K562 (cell line): ENCODE results near the gene CUX1. TPM values are rescaled to one million over a fixed set of nuclear protein-coding genes. Genes with fewer than 3 reads are reported as not detected.
A peak's percentile ranks its signal among the peaks of the same experiment; 100 is the strongest.

Source experiments
- ATAC-seq: fragments of 200-7000 bp; cut with Tn5 transposase; 3 replicates; pipeline ENCODE4 v1.9.1; 2020; ENCODE audit warnings: moderate library complexity
- BruUV-seq: library from RNA; stranded (reverse); fragments of 400-500 nt; replicated peaks from 2 replicates; lab custom pipeline; 2021; lab: Mats Ljungman, UMichigan
- CTCF ChIA-PET: fragments of 300-600 bp; formaldehyde crosslinking; extraction: SDS; loops from one replicate; lab custom pipeline; 2021; ENCODE audit warnings: low intra/inter-chr PET ratio; lab: Yijun Ruan, JAX
- POLR2A ChIA-PET: fragments of 300-600, 350-650 bp; sonication (Branson Sonifier 250); formaldehyde crosslinking; extraction: SDS; loops from one replicate; lab custom pipeline; 2021; ENCODE audit warnings: antibody characterized with exemption, inconsistent platforms; lab: Yijun Ruan, JAX
- DNase-seq, 4 experiments: peaks; one replicate each; pipeline versions ENCODE4 v3.0.0 to v3.0.0-alpha.2; 2011 to 2018; ENCODE audit warnings: low spot score in 3 of 4, mixed read lengths in 3 of 4; ENCODE audit errors: extremely low read depth in 1 of 4
- FAIRE-seq: peaks from 2 replicates; lab custom pipeline; 2011; peaks lifted over from hg19 to GRCh38; lab: Jason Lieb, UNC
- H2AFZ ChIP-seq: 2 replicates; pipeline ENCODE4 v1.6.0; 2011; ENCODE audit warnings: low read depth, low read length, control low read depth, inconsistent platforms
- H3K27ac ChIP-seq: fragments of 200-600 bp; 3 replicates; pipeline ENCODE4 v1.8.0; 2011; ENCODE audit warnings: low read depth, mild to moderate bottlenecking, control low read depth, inconsistent platforms, low read length, moderate library complexity, mixed read lengths; ENCODE audit errors: extremely low read depth
- H3K27me3 ChIP-seq, 2 experiments: fragments of 300-600 bp in 1 of 2; 2 replicates in 1 of 2; 3 replicates in 1 of 2; pipeline versions ENCODE4 v1.6.0 to v1.8.0; 2011; ENCODE audit warnings: inconsistent platforms in 2 of 2, low read length in 2 of 2, mild to moderate bottlenecking in 1 of 2, mixed read lengths in 1 of 2, moderate library complexity in 1 of 2; ENCODE audit not compliant: control insufficient read depth in 2 of 2, insufficient read depth in 2 of 2
- H3K36me3 ChIP-seq: fragments of 300-600 bp; 3 replicates; pipeline ENCODE4 v1.8.0; 2011; ENCODE audit warnings: mild to moderate bottlenecking, low read length, inconsistent platforms; ENCODE audit not compliant: control insufficient read depth, insufficient read depth
- H3K4me1 ChIP-seq, 2 experiments: fragments of 200-600 bp in 1 of 2; replicated peaks in 1 of 2; 2 replicates in 1 of 2; 3 replicates in 1 of 2; pipeline versions ENCODE4 v1.5.1 to v1.8.0; 2011; ENCODE audit warnings: inconsistent platforms in 2 of 2, low read length in 2 of 2, mild to moderate bottlenecking in 1 of 2, mixed read lengths in 1 of 2, moderate library complexity in 1 of 2; ENCODE audit not compliant: control insufficient read depth in 2 of 2, insufficient read depth in 2 of 2
- H3K4me2 ChIP-seq: 2 replicates; pipeline ENCODE4 v1.6.1; 2011; ENCODE audit warnings: low read length, control low read depth, inconsistent platforms, mixed read lengths; ENCODE audit not compliant: insufficient read depth
- H3K4me3 ChIP-seq: fragments of 200-600 bp; sonication (generic), shearing (Covaris generic); 2 replicates; pipeline ENCODE4 v1.5.1; 2016; ENCODE audit warnings: control low read depth, inconsistent platforms
- H3K79me2 ChIP-seq: fragments of 200-600 bp; 3 replicates; pipeline ENCODE4 v1.8.0; 2011; ENCODE audit warnings: low read length, inconsistent platforms; ENCODE audit not compliant: control insufficient read depth, insufficient read depth
- H3K9ac ChIP-seq, 2 experiments: 2 replicates each; pipeline versions ENCODE4 v1.6.0 to v1.6.1; 2011; ENCODE audit warnings: low read depth in 2 of 2, low read length in 2 of 2, control low read depth in 1 of 2, inconsistent platforms in 1 of 2, mild to moderate bottlenecking in 1 of 2, mixed read lengths in 1 of 2; ENCODE audit not compliant: insufficient read depth in 1 of 2
- H3K9me1 ChIP-seq: one replicate; pipeline ENCODE4 v1.6.0; 2011; ENCODE audit warnings: inconsistent platforms, mild to moderate bottlenecking, low read length, moderate library complexity; ENCODE audit not compliant: control insufficient read depth, insufficient read depth
- H3K9me3 ChIP-seq: replicated peaks from 2 replicates; pipeline ENCODE4 v1.5.1; 2011; ENCODE audit warnings: low read depth, low read length, inconsistent platforms; ENCODE audit not compliant: control insufficient read depth, insufficient read depth
- H4K20me1 ChIP-seq: replicated peaks from 2 replicates; pipeline ENCODE4 v1.6.1; 2011; ENCODE audit warnings: low read length, inconsistent platforms, mixed read lengths; ENCODE audit not compliant: control insufficient read depth, insufficient read depth
- CBFA2T2 ChIP-seq: fragments of 450-650 bp; conservative IDR thresholded peaks from 2 replicates; pipeline ENCODE4 v1.6.1; 2017; ENCODE audit warnings: mild to moderate bottlenecking
- DMBX1 ChIP-seq: fragments of 250-450 bp; sonication (Bioruptor Pico); IDR thresholded peaks from 2 replicates; pipeline ENCODE4 v1.8.0; 2022; ENCODE audit warnings: inconsistent platforms, mild to moderate bottlenecking, moderate library complexity, borderline replicate concordance
- NR2C2 ChIP-seq, 2 experiments: fragments of 200-800 bp in 1 of 2; sonication (Bioruptor generic) in 1 of 2; sonication (generic) in 1 of 2; formaldehyde crosslinking in 1 of 2; IDR thresholded peaks; 2 replicates each; pipeline versions ENCODE4 v1.6.1 to v1.8.0; 2016 to 2022; ENCODE audit warnings: mild to moderate bottlenecking in 1 of 2, missing compliant biosample characterization in 1 of 2, missing genetic modification characterization in 1 of 2, missing genetic modification reagents in 1 of 2
- RAD51 ChIP-seq: fragments of 450-650 bp; IDR thresholded peaks from 2 replicates; pipeline ENCODE4 v1.7.1; 2016; ENCODE audit warnings: low read depth, mild to moderate bottlenecking, borderline replicate concordance
- SNIP1 ChIP-seq: fragments of 450-650 bp; IDR thresholded peaks from 2 replicates; pipeline ENCODE4 v1.7.1; 2017; ENCODE audit warnings: low read depth, mild to moderate bottlenecking
- SOX6 ChIP-seq: fragments of 450-650 bp; IDR thresholded peaks from 2 replicates; pipeline ENCODE4 v1.6.1; 2014; ENCODE audit warnings: mild to moderate bottlenecking
- THRA ChIP-seq: fragments of 450-650 bp; IDR thresholded peaks from 2 replicates; pipeline ENCODE4 v1.6.1; 2017; ENCODE audit warnings: mild to moderate bottlenecking, moderate library complexity
- ZEB2 ChIP-seq: fragments of 450-650 bp; IDR thresholded peaks from 2 replicates; pipeline ENCODE4 v1.6.1; 2016
- ZKSCAN3 ChIP-seq: fragments of 250-450 bp; sonication (Bioruptor Pico); IDR thresholded peaks from 2 replicates; pipeline ENCODE4 v1.4.0; 2020
- ZNF12 ChIP-seq: sonication (generic); formaldehyde crosslinking; IDR thresholded peaks from 2 replicates; pipeline ENCODE4 v1.4.0; 2020; ENCODE audit warnings: mild to moderate bottlenecking, missing genetic modification reagents
- ZNF589 ChIP-seq: fragments of 200-800 bp; sonication (Bioruptor generic); IDR thresholded peaks from 2 replicates; pipeline ENCODE4 v1.6.1; 2016; ENCODE audit warnings: low read depth, missing genetic modification characterization, missing compliant biosample characterization
- WGBS: fragments of 100-300 bp; shearing (Covaris generic); methylation state at CpG from one replicate; pipeline ENCODE4 v1.1.6; 2016; ENCODE audit warnings: low coverage, mixed read lengths; ENCODE audit not compliant: insufficient coverage; ENCODE audit errors: missing lambda C conversion rate; 5-methylcytosine and 5-hydroxymethylcytosine counted together
- in situ Hi-C: fragments of 300-500 bp; cut with MboI; formaldehyde crosslinking; loops from 4 replicates; pipeline ENCODE4 v1.15.0; 2018; ENCODE audit warnings: inconsistent platforms, mixed read lengths
- intact Hi-C: fragments of 100-400 bp; cut with micrococcal nuclease; formaldehyde crosslinking; loops from 2 replicates; pipeline ENCODE4 v1.14.2; 2022
- polyA plus RNA-seq, 8 experiments: library from polyadenylated mRNA; depleted of rRNA in 4 of 8; stranded (reverse) in 5 of 8; unstranded in 3 of 8; fragments of >200 nt; fragmentation: Nextera tagmentation in 2 of 8; fragmentation: Illumina TruSeq in 1 of 8; extraction: Ambion mirVana in 2 of 8; extraction: Trizol in 1 of 8; gene quantifications; 2 replicates each; pipeline versions ENCODE4 v1.2.1 to v1.2.3, GENCODE V29; 2011 to 2014; ENCODE audit warnings: inconsistent platforms in 1 of 8, missing spikeins in 1 of 8
- total RNA-seq, 7 experiments: library from RNA; depleted of rRNA in 6 of 7; stranded (reverse); fragments of >200 nt in 6 of 7; fragmentation: Illumina TruSeq in 2 of 7; extraction: Trizol in 2 of 7; gene quantifications; 2 replicates each; pipeline versions ENCODE4 v1.2.1 to v1.2.3, GENCODE V29; 2011 to 2021; ENCODE audit warnings: low replicate concordance in 1 of 7
- TF ChIP-seq, protein P1 (sequence below): sonication (generic); formaldehyde crosslinking; IDR thresholded peaks from 2 replicates; pipeline ENCODE4 v1.8.0; 2023; ENCODE audit warnings: mild to moderate bottlenecking, missing genetic modification reagents
- TF ChIP-seq, protein P2 (sequence below): fragments of 450-650 bp; IDR thresholded peaks from 2 replicates; pipeline ENCODE4 v1.6.1; 2016; ENCODE audit warnings: missing biosample characterization, missing genetic modification characterization
- TF ChIP-seq, protein P3 (sequence below): fragments of 450-650 bp; formaldehyde crosslinking; IDR thresholded peaks from 2 replicates; pipeline ENCODE4 v1.4.0; 2020; ENCODE audit warnings: mild to moderate bottlenecking, mixed read lengths

Gene CUX1
- total and polyA plus RNA-seq, 9 of the 15 experiments (the other 6 are each of a cell fraction or from before 2014, with no cell fraction given): 3.6 to 55.3 (median 25.2) TPM

DNA sequence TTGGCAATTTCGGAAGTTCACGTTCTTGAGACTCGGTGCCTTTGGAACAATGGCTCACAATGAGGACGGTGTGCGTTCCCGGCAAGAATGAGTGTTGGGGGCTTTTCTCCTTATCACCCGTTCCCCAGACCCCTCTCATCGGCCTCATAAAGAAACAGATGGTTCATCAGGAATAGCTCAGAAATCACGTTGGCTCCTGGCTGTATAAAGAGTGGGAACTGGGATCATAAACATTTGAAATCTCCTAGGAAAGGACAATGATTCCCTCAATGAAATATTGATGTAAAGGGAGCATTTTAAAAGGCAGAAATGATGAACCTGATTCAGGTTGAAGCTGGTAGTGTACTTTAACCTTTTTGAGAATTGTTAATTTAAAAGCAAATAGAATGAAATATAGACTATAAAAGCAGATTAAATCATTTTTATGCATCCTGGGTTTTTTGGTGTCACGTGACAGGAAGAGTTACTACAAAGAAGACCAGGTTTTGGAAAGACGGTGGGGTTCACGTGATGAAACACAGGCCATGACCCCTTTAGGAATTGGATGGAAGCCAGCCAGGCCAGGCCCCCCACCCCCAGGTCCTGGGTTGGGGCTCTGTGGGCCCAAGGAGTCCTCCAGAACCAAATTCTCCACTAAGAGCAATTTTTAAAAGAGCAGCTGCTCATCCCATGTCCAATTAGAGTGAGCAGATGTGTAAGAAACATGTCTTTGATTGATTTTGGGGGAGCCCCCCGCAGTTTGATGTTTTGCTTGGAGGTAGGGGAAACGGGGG lies 63.0 kb downstream of the CUX1 start:
- Histone ChIP-seq H3K27ac (no peak overlapping the region; the same call in 2 of the 3 replicates), H4K20me1 (peaks cover 36% of the 10 kb centered on the region), H3K4me1 (peaks cover 28 to 34% of the 10 kb centered on the region in 2 experiments), H3K79me2 (peaks cover 89% of the 10 kb centered on the region), H3K9ac (no peak overlapping the region), H3K4me3 (no peak overlapping the region), H3K4me2 (no peak overlapping the region), H3K27me3 (no peaks in the 10 kb centered on the region), H2AFZ (no peak overlapping the region), H3K9me3 (no peaks in the 10 kb centered on the region), H3K36me3 (peaks cover 4% of the 10 kb centered on the region; the same call in 1 of the 3 replicates), H3K9me1 (no peaks in the 10 kb centered on the region)
- CTCF ChIA-PET: no interaction called here
- intact Hi-C loops: no loop called here
- no peak for ATAC-seq
- in situ Hi-C loops: no loop called here
- no peak for FAIRE-seq
- 66% methylated on average over 14 of the region's 14 CpGs for WGBS
- BruUV-seq: no TSS peak
- POLR2A ChIA-PET: interaction anchor here (0.6 to 3.1 kb wide), 8 partner anchors 9 to 105 kb away, joined by 3 to 17 read pairs (median 4); no protein-coding TSS in a partner anchor
- DNase-seq: no peak
- no peak for TF ChIP-seq SNIP1
- TF ChIP-seq ZNF589 (CRISPR knock-in tag): no peak
- TF ChIP-seq DMBX1: 0 out of 2 replicates have a peak, but pooled peaks have one; percentile 25
- TF ChIP-seq, protein P1, sequence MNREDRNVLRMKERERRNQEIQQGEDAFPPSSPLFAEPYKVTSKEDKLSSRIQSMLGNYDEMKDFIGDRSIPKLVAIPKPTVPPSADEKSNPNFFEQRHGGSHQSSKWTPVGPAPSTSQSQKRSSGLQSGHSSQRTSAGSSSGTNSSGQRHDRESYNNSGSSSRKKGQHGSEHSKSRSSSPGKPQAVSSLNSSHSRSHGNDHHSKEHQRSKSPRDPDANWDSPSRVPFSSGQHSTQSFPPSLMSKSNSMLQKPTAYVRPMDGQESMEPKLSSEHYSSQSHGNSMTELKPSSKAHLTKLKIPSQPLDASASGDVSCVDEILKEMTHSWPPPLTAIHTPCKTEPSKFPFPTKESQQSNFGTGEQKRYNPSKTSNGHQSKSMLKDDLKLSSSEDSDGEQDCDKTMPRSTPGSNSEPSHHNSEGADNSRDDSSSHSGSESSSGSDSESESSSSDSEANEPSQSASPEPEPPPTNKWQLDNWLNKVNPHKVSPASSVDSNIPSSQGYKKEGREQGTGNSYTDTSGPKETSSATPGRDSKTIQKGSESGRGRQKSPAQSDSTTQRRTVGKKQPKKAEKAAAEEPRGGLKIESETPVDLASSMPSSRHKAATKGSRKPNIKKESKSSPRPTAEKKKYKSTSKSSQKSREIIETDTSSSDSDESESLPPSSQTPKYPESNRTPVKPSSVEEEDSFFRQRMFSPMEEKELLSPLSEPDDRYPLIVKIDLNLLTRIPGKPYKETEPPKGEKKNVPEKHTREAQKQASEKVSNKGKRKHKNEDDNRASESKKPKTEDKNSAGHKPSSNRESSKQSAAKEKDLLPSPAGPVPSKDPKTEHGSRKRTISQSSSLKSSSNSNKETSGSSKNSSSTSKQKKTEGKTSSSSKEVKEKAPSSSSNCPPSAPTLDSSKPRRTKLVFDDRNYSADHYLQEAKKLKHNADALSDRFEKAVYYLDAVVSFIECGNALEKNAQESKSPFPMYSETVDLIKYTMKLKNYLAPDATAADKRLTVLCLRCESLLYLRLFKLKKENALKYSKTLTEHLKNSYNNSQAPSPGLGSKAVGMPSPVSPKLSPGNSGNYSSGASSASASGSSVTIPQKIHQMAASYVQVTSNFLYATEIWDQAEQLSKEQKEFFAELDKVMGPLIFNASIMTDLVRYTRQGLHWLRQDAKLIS (CRISPR knock-in tag): no peak
- no peak for TF ChIP-seq ZEB2
- TF ChIP-seq, protein P2, sequence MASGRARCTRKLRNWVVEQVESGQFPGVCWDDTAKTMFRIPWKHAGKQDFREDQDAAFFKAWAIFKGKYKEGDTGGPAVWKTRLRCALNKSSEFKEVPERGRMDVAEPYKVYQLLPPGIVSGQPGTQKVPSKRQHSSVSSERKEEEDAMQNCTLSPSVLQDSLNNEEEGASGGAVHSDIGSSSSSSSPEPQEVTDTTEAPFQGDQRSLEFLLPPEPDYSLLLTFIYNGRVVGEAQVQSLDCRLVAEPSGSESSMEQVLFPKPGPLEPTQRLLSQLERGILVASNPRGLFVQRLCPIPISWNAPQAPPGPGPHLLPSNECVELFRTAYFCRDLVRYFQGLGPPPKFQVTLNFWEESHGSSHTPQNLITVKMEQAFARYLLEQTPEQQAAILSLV (tag): no peak
- TF ChIP-seq, protein P3, sequence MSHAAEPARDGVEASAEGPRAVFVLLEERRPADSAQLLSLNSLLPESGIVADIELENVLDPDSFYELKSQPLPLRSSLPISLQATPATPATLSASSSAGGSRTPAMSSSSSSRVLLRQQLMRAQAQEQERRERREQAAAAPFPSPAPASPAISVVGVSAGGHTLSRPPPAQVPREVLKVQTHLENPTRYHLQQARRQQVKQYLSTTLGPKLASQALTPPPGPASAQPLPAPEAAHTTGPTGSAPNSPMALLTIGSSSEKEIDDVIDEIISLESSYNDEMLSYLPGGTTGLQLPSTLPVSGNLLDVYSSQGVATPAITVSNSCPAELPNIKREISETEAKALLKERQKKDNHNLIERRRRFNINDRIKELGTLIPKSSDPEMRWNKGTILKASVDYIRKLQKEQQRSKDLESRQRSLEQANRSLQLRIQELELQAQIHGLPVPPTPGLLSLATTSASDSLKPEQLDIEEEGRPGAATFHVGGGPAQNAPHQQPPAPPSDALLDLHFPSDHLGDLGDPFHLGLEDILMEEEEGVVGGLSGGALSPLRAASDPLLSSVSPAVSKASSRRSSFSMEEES (CRISPR knock-in tag): peak; percentile 86
- no peak for TF ChIP-seq NR2C2 (CRISPR knock-in tag; IDR thresholded peaks at IDR 0.05)
- peak; percentile 23; the same call in 1 of the 2 replicates for TF ChIP-seq NR2C2 (tag; IDR thresholded peaks at IDR 0.05)
- TF ChIP-seq CBFA2T2: peak; percentile 31
- TF ChIP-seq ZKSCAN3 (CRISPR knock-in tag): no peak
- TF ChIP-seq ZNF12 (CRISPR knock-in tag): no peak
- no peak for TF ChIP-seq THRA
- no peak for TF ChIP-seq SOX6
- peak; percentile 83 for TF ChIP-seq RAD51
